Testis (tissue), 2 donors: Measurements from ENCODE around the gene RBM41.

Experiments used
- POLR2A ChIP-seq: fragments of 450-650 bp; IDR thresholded peaks from one replicate; pipeline ENCODE4 v1.6.1; 2017; ENCODE audit warnings: antibody characterized with exemption, mild to moderate bottlenecking, moderate library complexity
- TF ChIP-seq, protein P1 (sequence below), 3 experiments: fragments of 450-650 bp in 2 of 3; fragments of 200-600 bp in 1 of 3; sonication (generic) in 1 of 3; IDR thresholded peaks; one replicate each; pipeline ENCODE4 v1.5.1; 2016 to 2019; ENCODE audit warnings: antibody characterized with exemption in 3 of 3, mild to moderate bottlenecking in 2 of 3, moderate library complexity in 1 of 3

DNA sequence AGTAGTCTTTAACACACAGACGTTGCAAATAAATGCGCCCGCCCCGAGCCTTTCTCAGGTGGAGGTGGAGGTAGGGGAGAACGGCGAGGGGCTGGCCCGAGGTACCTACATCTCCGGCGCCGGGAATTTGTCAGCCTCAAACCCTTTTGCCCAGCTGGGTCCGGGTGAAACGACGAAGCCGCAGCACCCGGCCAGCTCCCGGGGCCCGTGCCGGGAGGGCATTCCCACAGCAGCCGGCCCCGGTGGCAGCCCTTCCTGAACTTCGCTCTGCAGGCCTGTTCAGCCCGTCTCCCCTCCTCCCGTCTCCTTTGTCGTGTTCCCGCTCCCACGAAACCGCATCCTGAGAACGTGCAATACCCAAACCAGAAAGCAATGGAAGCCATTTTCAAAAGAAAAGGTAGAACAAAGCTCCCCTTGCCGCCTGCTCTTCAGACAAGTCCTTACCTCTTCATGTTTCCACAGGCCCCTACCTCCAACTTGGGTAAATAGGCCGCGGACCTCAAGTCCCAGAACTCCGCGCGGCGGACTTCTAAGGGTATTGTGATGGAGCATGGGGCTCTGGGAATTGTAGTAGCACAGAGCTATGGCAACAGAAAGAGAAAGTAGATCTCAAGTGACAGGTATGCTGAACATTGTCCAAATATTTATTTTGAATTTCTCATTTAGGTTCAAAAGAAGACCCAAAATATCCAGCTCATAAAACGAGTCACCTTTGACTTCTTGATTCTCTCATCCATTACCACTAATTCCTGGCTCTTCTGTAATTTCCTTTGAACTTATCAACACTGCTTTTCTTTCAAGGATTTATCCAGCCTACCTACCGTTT is at the start of gene RBM41:
- TF ChIP-seq POLR2A = no peak
- TF ChIP-seq, protein P1, sequence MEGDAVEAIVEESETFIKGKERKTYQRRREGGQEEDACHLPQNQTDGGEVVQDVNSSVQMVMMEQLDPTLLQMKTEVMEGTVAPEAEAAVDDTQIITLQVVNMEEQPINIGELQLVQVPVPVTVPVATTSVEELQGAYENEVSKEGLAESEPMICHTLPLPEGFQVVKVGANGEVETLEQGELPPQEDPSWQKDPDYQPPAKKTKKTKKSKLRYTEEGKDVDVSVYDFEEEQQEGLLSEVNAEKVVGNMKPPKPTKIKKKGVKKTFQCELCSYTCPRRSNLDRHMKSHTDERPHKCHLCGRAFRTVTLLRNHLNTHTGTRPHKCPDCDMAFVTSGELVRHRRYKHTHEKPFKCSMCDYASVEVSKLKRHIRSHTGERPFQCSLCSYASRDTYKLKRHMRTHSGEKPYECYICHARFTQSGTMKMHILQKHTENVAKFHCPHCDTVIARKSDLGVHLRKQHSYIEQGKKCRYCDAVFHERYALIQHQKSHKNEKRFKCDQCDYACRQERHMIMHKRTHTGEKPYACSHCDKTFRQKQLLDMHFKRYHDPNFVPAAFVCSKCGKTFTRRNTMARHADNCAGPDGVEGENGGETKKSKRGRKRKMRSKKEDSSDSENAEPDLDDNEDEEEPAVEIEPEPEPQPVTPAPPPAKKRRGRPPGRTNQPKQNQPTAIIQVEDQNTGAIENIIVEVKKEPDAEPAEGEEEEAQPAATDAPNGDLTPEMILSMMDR (IDR thresholded peaks at IDR 0.05) = no peak
